ENCODE data around the gene PAK5.
A peak's percentile ranks its signal among the peaks of the same experiment; 100 is the strongest.

Gene PAK5

GRCh38 chr20:9626357-9626756, 212.5 kb downstream of the PAK5 start:
- in situ Hi-C loops (cut with HindIII; ENCODE audit: low pct_unique_long_range_greater_than_20kb, low sequenced_read_pairs) = no loop called here
- TF ChIP-seq JUND (IDR thresholded peaks at IDR 0.05; ENCODE audit: low read depth) = no peak
- DNase-seq (ENCODE audit: low read depth in 1 of 2, low spot score in 1 of 2) = no peak

DNA sequence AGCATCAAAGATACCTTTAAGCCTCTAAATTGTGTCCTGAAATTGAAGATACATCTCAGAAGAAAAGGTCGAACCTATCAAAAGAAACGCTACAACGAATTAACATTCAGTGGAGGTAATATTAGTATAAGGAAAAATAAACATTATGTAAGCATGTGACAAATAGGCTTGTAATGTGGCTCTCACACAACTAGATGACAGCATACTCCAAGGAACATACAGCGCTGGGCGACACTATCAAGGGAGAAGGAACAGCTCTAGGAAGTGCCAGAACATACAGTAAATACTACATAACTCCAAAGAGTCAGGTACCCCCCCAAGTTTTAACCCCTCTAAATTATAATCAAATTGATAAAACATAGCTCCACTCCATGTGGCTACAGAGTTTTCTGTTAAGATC, 220.9 kb downstream of the PAK5 start:
- in situ Hi-C loops (cut with HindIII; ENCODE audit: low pct_unique_long_range_greater_than_20kb, low sequenced_read_pairs) = no loop called here
- no peak for TF ChIP-seq JUND (IDR thresholded peaks at IDR 0.05; ENCODE audit: low read depth)

GRCh38 chr20:9616833-9617461, 221.9 kb downstream of the PAK5 start:
- DNase-seq (ENCODE audit: low read depth in 1 of 2, low spot score in 1 of 2) = peak; percentile 33 to 72
- in situ Hi-C loops (cut with HindIII; ENCODE audit: low pct_unique_long_range_greater_than_20kb, low sequenced_read_pairs) = no loop called here
- no peak for TF ChIP-seq JUND (IDR thresholded peaks at IDR 0.05; ENCODE audit: low read depth)

More for the DNA sequence above, 220.9 kb downstream of the PAK5 start:
- peak; percentile 50 to 85 for DNase-seq (ENCODE audit: low read depth in 1 of 2, low spot score in 1 of 2)

DNA sequence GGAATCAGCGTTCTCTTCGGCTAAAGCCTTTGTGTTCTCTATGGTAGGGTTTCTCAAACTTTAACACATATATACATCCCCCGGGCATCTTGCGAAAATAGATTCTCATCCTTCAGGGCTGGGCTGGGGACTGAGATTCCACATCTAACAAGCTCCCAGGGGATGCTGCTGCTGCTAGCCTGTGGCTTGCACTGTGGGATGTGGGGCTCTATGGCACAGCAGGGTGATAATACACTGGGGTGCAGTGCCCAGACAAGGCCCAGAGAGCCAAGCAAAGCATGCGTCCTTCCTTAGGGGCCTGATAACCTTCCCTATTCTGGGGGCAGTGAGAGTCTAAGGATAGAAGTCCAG, 222.4 kb downstream of the PAK5 start:
- no peak for TF ChIP-seq JUND (IDR thresholded peaks at IDR 0.05; ENCODE audit: low read depth)
- DNase-seq (ENCODE audit: low read depth in 1 of 2, low spot score in 1 of 2) = no peak
- in situ Hi-C loops (cut with HindIII; ENCODE audit: low pct_unique_long_range_greater_than_20kb, low sequenced_read_pairs) = no loop called here

DNA sequence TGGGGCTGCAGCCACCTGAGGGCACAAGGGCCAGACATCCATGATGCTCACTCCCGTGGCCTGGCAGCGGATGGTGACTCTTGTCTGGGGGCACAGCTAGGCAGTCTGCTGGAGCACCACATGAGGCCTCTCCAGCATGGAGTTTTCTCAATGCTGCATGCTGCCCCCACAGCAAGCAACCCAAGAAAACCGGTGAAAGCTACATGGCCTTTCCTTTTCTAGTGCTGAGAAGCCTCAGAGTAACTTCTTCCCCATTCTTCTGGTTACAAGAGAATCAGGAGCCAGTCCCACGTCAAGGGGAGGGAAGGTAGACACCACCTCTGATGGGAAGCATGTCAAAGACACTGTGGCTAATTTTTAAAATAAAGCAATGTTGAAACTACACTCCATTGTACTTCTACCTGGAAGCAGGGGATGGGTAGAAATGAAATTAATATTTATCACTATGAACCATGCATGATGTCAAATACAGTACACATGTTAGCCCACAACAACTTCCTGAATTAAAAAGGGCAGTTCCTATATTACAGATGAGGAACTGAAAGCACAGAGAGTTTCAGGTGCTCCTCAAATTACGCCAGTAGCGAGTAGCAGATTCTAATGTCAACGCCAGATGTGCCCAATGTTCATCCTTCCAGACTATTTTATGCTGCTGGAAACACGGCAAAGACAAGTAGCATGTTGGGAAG, 223.0 kb downstream of the PAK5 start:
- TF ChIP-seq JUND (IDR thresholded peaks at IDR 0.05; ENCODE audit: low read depth) = no peak
- no peak for DNase-seq (ENCODE audit: low read depth in 1 of 2, low spot score in 1 of 2)
- in situ Hi-C loops (cut with HindIII; ENCODE audit: low pct_unique_long_range_greater_than_20kb, low sequenced_read_pairs) = no loop called here

GRCh38 chr20:9615118-9615517, 223.8 kb downstream of the PAK5 start:
- no peak for TF ChIP-seq JUND (IDR thresholded peaks at IDR 0.05; ENCODE audit: low read depth)
- in situ Hi-C loops (cut with HindIII; ENCODE audit: low pct_unique_long_range_greater_than_20kb, low sequenced_read_pairs) = no loop called here

DNA sequence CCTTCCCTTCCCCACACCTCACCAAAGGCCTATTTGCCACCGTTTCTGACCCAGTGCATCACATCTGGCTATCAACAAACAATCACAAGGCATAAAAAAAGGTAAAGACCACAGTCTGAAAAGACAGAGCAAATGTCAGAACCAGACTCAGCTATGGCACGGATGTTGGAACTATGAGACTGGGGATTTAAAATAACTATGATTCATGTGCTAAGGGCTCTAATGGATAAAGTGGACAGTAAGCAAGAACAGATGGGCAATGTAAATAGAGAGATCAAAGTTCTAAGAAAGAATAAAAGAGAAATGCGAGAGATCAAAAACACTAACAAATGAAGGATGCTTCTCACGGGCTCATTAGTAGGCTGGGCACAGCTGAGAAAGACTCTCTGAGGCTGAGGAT, 225.0 kb downstream of the PAK5 start:
- in situ Hi-C loops (cut with HindIII; ENCODE audit: low pct_unique_long_range_greater_than_20kb, low sequenced_read_pairs) = no loop called here
- TF ChIP-seq JUND (IDR thresholded peaks at IDR 0.05; ENCODE audit: low read depth) = no peak
- no peak for DNase-seq (ENCODE audit: low read depth in 1 of 2, low spot score in 1 of 2)

More at GRCh38 chr20:9615118-9615517, 223.8 kb downstream of the PAK5 start:
- no peak for DNase-seq (ENCODE audit: low read depth in 1 of 2, low spot score in 1 of 2)

GRCh38 chr20:9611921-9612320, 227.0 kb downstream of the PAK5 start:
- in situ Hi-C loops (cut with HindIII; ENCODE audit: low pct_unique_long_range_greater_than_20kb, low sequenced_read_pairs) = no loop called here
- DNase-seq (ENCODE audit: low read depth in 1 of 2, low spot score in 1 of 2) = no peak
- no peak for TF ChIP-seq JUND (IDR thresholded peaks at IDR 0.05; ENCODE audit: low read depth)

- no peak for TF ChIP-seq JUND (IDR thresholded peaks at IDR 0.05; ENCODE audit: low read depth)
- no peak for DNase-seq (ENCODE audit: low read depth in 1 of 2, low spot score in 1 of 2)
- in situ Hi-C loops (cut with HindIII; ENCODE audit: low pct_unique_long_range_greater_than_20kb, low sequenced_read_pairs) = no loop called here
Measured at GRCh38 chr20:9610665-9611064, 228.2 kb downstream of the PAK5 start.

- TF ChIP-seq JUND (IDR thresholded peaks at IDR 0.05; ENCODE audit: low read depth) = no peak
- in situ Hi-C loops (cut with HindIII; ENCODE audit: low pct_unique_long_range_greater_than_20kb, low sequenced_read_pairs) = no loop called here
- DNase-seq (ENCODE audit: low read depth in 1 of 2, low spot score in 1 of 2) = peak in 1 of 2 experiments; percentile 78
Measured at GRCh38 chr20:9609887-9610502, 228.9 kb downstream of the PAK5 start.

GRCh38 chr20:9608639-9609340, 230.1 kb downstream of the PAK5 start:
- no peak for DNase-seq (ENCODE audit: low read depth in 1 of 2, low spot score in 1 of 2)
- no peak for TF ChIP-seq JUND (IDR thresholded peaks at IDR 0.05; ENCODE audit: low read depth)
- in situ Hi-C loops (cut with HindIII; ENCODE audit: low pct_unique_long_range_greater_than_20kb, low sequenced_read_pairs) = no loop called here

DNA sequence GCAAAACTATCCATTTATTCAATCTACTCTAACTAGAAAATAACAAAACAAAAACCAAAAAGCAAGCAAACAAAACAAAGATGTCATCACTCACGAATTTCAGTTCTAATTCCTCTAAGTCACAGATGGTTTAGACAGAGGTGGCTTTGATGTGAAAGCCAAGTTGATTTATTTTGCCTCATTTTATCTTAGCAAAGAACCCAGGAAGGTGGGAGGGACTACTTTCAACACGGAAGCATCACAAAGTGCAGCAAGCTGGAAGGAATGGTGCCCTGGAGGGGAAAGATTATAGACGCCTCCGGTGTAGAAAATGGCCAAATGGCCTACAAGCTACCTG, 236.1 kb downstream of the PAK5 start:
- no peak for DNase-seq (ENCODE audit: low read depth in 1 of 2, low spot score in 1 of 2)
- in situ Hi-C loops (cut with HindIII; ENCODE audit: low pct_unique_long_range_greater_than_20kb, low sequenced_read_pairs) = no loop called here
- TF ChIP-seq JUND (IDR thresholded peaks at IDR 0.05; ENCODE audit: low read depth) = no peak

DNA sequence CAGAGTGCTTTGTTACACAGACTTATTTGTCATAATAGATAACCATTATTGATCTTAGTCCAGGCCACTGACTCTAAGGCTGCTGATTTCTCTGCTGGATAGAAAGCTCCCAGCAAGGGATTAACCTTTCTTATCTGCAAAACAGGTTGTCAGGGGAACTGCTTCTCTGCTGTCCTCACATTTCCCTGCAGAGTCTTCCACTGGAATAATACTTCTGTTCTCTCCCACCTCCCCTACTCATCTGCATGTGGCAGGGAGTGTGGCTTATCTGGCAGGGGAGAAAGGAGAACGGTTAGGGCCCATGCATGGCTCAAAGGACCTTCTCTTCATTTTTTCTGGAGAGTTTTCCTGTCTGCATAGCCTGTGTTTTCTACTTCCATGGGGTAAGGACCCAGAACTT, 238.3 kb downstream of the PAK5 start:
- no peak for TF ChIP-seq JUND (IDR thresholded peaks at IDR 0.05; ENCODE audit: low read depth)
- in situ Hi-C loops (cut with HindIII; ENCODE audit: low pct_unique_long_range_greater_than_20kb, low sequenced_read_pairs) = no loop called here
- no peak for DNase-seq (ENCODE audit: low read depth in 1 of 2, low spot score in 1 of 2)

Measured in T47D (cell line).